Ovary (tissue), 9 donors: ENCODE data around the gene CNEP1R1. TPM values are rescaled to one million over a fixed set of nuclear protein-coding genes. Genes with fewer than 3 reads are reported as not detected.

Source experiments
- DNase-seq, 5 donors: peaks; one replicate each; pipeline ENCODE4 v3.0.0-alpha.2; 2019 to 2020
- H3K27ac ChIP-seq, 2 donors: fragments of 200-600 bp; one replicate each; pipeline versions ENCODE4 v1.5.1 to v1.8.0; 2019 to 2022
- H3K27me3 ChIP-seq: fragments of 200-600 bp; one replicate; pipeline ENCODE4 v1.8.0; 2022
- H3K36me3 ChIP-seq: fragments of 200-600 bp; sonication (generic); one replicate; pipeline ENCODE4 v1.5.1; 2019
- H3K4me1 ChIP-seq: one replicate; pipeline ENCODE4 v1.8.1; 2013; ENCODE audit warnings: mild to moderate bottlenecking, moderate library complexity; ENCODE audit not compliant: insufficient read depth
- H3K4me3 ChIP-seq: fragments of 200-600 bp; sonication (generic); one replicate; pipeline ENCODE4 v1.5.1; 2017
- H3K9me3 ChIP-seq, 2 donors: fragments of 200-600 bp in 1 of 2; sonication (generic) in 1 of 2; one replicate each; pipeline versions ENCODE4 v1.5.1 to v1.8.1; 2013 to 2019; ENCODE audit warnings: mild to moderate bottlenecking in 1 of 2, moderate library complexity in 1 of 2
- EP300 ChIP-seq: sonication (generic); formaldehyde crosslinking; IDR thresholded peaks from one replicate; pipeline ENCODE4 v1.6.1; 2017; ENCODE audit warnings: antibody characterized with exemption
- POLR2A ChIP-seq: fragments of 450-650 bp; IDR thresholded peaks from one replicate; pipeline ENCODE4 v1.6.1; 2017; ENCODE audit warnings: antibody characterized with exemption, mild to moderate bottlenecking, moderate library complexity
- WGBS, 3 donors: extraction: QIAGEN DNeasy Blood & Tissue Kit in 1 of 3; methylation state at CpG; one replicate each; pipeline versions ENCODE4 v1.1.5 to v1.1.7; 2013 to 2017; 5-methylcytosine and 5-hydroxymethylcytosine counted together
- intact Hi-C, 4 donors: fragments of 100-400 bp; cut with DNase I; formaldehyde crosslinking; loops; one replicate each; pipeline versions ENCODE4 v1.11.0 to v1.15.1; 2022 to 2023
- polyA plus RNA-seq, 2 donors: library from polyadenylated mRNA; stranded (reverse); fragments of 200-250 nt in 1 of 2; fragments of 350-450 nt in 1 of 2; fragmentation: Illumina TruSeq in 1 of 2; extraction: RNeasy Lipid Tissue Mini Kit (QIAGEN cat#74804) in 1 of 2; gene quantifications; one replicate each; pipeline ENCODE4 v1.2.3, GENCODE V29; 2013 to 2014
- total RNA-seq, 7 donors: library from RNA; depleted of rRNA in 2 of 7; stranded (reverse); fragments of >200 nt in 2 of 7; fragmentation: NEBNext Ultra II Directional in 3 of 7; extraction: Animal tissue kit (Norgen Biotek cat#: 25700) in 3 of 7; gene quantifications; one replicate each; pipeline versions ENCODE4 v1.1.0 to v1.2.4, GENCODE V29; 2016 to 2023
- TF ChIP-seq, protein P1 (sequence below), 3 donors: fragments of 450-650 bp in 2 of 3; fragments of 200-600 bp in 1 of 3; IDR thresholded peaks; one replicate each; pipeline versions ENCODE4 v1.5.1 to v1.8.0; 2016 to 2022; ENCODE audit warnings: antibody characterized with exemption in 3 of 3, mild to moderate bottlenecking in 1 of 3
- donor health status: DM: no; HTN: no; CAD: no; lungs with moderate emphysema.
- donor health status: DM: no; HTN: no; CAD: no.
- donor health status: Bipolar disorder and iron deficiency.
- donor health status: DM: yes; HTN: yes; CAD: no.
- donor health status: DM: no; HTN: no; CAD: no.
- donor health status: DM: yes; HTN: yes; CAD: no.

Gene CNEP1R1
- total and polyA plus RNA-seq, 9 donors, result 8.3 to 19.0 (median 13.3) TPM

DNA sequence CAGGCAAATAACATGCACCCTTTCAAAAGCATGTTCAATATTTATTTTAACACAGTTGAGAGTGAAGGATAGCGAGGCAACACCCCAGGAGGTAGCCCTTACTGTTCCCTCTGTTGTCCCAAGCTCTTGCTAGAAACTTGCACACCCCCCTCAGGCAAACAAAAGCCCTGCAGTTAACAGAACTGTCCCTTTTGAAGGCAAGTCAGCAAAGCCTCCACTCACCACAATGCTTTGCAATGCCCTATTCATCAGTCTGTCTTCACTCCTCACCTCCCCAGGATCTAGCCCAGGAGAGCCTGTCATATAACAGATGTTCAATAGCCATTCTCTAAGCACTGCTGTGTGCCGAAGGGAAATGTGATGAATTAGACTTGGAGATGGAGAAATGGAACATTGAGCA is 3.5 kb upstream of the CNEP1R1 start:
- WGBS, 3 donors, result 42 to 53% (median 48%) methylated on average over 2 of the region's 2 CpGs
- no peak for DNase-seq
- no peaks in the 10 kb centered on the region for H3K36me3 ChIP-seq
- H3K9me3 ChIP-seq, result no peaks in the 10 kb centered on the region
- TF ChIP-seq, protein P1, sequence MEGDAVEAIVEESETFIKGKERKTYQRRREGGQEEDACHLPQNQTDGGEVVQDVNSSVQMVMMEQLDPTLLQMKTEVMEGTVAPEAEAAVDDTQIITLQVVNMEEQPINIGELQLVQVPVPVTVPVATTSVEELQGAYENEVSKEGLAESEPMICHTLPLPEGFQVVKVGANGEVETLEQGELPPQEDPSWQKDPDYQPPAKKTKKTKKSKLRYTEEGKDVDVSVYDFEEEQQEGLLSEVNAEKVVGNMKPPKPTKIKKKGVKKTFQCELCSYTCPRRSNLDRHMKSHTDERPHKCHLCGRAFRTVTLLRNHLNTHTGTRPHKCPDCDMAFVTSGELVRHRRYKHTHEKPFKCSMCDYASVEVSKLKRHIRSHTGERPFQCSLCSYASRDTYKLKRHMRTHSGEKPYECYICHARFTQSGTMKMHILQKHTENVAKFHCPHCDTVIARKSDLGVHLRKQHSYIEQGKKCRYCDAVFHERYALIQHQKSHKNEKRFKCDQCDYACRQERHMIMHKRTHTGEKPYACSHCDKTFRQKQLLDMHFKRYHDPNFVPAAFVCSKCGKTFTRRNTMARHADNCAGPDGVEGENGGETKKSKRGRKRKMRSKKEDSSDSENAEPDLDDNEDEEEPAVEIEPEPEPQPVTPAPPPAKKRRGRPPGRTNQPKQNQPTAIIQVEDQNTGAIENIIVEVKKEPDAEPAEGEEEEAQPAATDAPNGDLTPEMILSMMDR (IDR thresholded peaks at IDR 0.05), result no peak
- TF ChIP-seq POLR2A (no peak), EP300 (no peak)
- H3K27me3 ChIP-seq, result no peaks in the 10 kb centered on the region
- no peak overlapping the region for H3K27ac ChIP-seq
- intact Hi-C loops, result loop anchor here in 3 of 4 donors (5.0 to 10.0 kb wide), 6 partner anchors 133 to 643 kb away; partner anchors contain the start of genes BRD7 (in 1 of the 3) and TENT4B (in 1 of the 3)
- H3K4me3 ChIP-seq, result no peak overlapping the region
- H3K4me1 ChIP-seq, result peaks cover 2% of the 10 kb centered on the region

DNA sequence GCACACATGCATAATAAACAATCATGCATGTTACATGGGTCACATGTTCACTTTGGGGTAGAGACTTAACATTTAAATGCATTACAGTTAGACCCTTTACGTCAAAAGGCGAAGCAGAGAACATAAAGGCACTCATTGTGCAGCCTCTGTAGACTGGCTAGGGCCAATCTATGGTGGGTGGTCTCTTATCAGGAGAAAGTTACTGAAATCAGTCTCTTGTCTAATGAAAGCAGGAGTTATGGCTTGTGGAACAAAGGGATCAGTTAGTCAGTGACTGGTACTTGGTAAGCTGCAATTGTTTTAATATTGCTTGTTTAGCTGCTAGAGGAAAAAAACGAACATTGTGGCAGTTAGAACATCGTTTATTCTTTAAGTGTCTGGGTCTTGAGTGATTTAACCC is 1.4 kb upstream of the CNEP1R1 start:
- no peaks in the 10 kb centered on the region for H3K9me3 ChIP-seq
- no peak for TF ChIP-seq EP300
- TF ChIP-seq, protein P1 (IDR thresholded peaks at IDR 0.05), result no peak
- intact Hi-C loops, result loop anchor here in 3 of 4 donors (5.0 to 10.0 kb wide), 6 partner anchors 131 to 641 kb away; partner anchors contain the start of genes BRD7 (in 1 of the 3) and TENT4B (in 1 of the 3)
- H3K36me3 ChIP-seq, result no peaks in the 10 kb centered on the region
- WGBS, 3 donors, result 43 to 47% (median 44%) methylated on average over 4 of the region's 4 CpGs
- no peaks in the 10 kb centered on the region for H3K27me3 ChIP-seq
- H3K27ac ChIP-seq, result no peak overlapping the region
- DNase-seq, result no peak
- H3K4me1 ChIP-seq, result peaks cover 4% of the 10 kb centered on the region
- H3K4me3 ChIP-seq, result no peak overlapping the region

DNA sequence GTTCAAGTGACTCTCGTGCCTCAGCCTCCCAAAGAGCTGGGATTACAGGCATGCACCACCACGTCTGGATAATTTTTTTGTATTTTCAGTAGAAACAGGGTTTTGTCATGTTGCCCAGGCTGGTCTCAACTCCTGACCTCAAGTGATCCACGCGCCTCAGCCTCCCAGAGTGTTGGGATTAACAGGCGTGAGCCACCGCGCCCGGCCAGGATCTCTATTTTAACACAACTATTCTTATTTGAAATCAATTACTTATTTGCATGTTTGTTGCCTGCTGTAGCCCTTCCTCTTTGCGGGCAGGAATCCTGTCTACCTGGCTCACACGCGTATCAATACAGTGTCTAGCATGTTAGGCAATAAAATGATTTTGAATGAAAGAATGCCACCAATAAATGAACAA is 818 bp upstream of the CNEP1R1 start:
- TF ChIP-seq POLR2A, result no peak
- no peak for TF ChIP-seq EP300
- TF ChIP-seq, protein P1 (IDR thresholded peaks at IDR 0.05), result no peak
- no peak overlapping the region for H3K27ac ChIP-seq
- DNase-seq, result peak in 2 of 5 donors; percentile 22 to 31
- H3K36me3 ChIP-seq, result no peaks in the 10 kb centered on the region
- no peak overlapping the region for H3K4me3 ChIP-seq
- H3K4me1 ChIP-seq, result peaks cover 4% of the 10 kb centered on the region
- WGBS, 3 donors, result 87 to 90% (median 89%) methylated on average over 11 of the region's 11 CpGs
- intact Hi-C loops, result loop anchor here in 3 of 4 donors (5.0 to 10.0 kb wide), 6 partner anchors 131 to 641 kb away; partner anchors contain the start of genes BRD7 (in 1 of the 3) and TENT4B (in 1 of the 3)
- no peaks in the 10 kb centered on the region for H3K9me3 ChIP-seq
- H3K27me3 ChIP-seq, result no peaks in the 10 kb centered on the region

DNA sequence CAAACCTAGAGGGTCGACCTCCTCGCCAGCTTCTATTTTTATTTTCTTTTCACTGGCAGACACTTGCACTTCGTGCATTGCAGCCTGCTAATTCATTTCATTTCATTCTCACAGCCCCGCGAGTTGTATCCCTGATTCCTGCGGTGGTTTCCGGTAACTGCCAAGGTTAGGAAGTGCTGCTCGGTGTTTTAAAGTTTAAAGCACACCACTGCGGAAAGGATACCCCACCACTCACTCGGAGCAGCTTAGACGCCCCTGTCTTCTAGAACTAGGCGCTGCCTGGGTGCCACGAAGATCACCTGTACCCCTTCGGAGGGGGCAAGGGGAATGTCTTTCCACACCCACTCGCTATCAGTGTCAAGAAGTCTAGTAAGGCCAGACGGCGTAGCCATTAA is 509 bp downstream of the CNEP1R1 start:
- no peaks in the 10 kb centered on the region for H3K9me3 ChIP-seq
- 0% methylated on average over 17 of the region's 17 CpGs for WGBS, 3 donors
- peak overlapping the region; percentile 98 for H3K4me3 ChIP-seq
- no peaks in the 10 kb centered on the region for H3K36me3 ChIP-seq
- peak overlapping the region in 1 of 2 donors; percentile 73 for H3K27ac ChIP-seq
- TF ChIP-seq, protein P1 (IDR thresholded peaks at IDR 0.05), result no peak
- TF ChIP-seq EP300 (no peak), POLR2A (no peak)
- H3K4me1 ChIP-seq, result peaks cover 4% of the 10 kb centered on the region
- intact Hi-C loops, result loop anchor here in 2 of 4 donors (10.0 kb wide), 4 partner anchors 129 to 639 kb away; partner anchors contain the start of genes BRD7 (in 1 of the 2) and TENT4B (in 1 of the 2)
- DNase-seq, result peak in 2 of 5 donors; percentile 16 to 18
- no peaks in the 10 kb centered on the region for H3K27me3 ChIP-seq
